Astrocyte of the cerebellum (primary cell): ENCODE data around the gene DUOXA2.
"Not testable (repeated sequence)": the region's sequence is repeated elsewhere in the genome, so short reads cannot be mapped to it uniquely, and the experiment has no call there.

Experiments used
- DNase-seq: peaks from one replicate; pipeline ENCODE4 v3.0.0-alpha.2; 2011; ENCODE audit warnings: low read depth
- H3K4me3 ChIP-seq: 2 replicates; pipeline ENCODE4 v1.5.1; 2011; ENCODE audit warnings: mild to moderate bottlenecking, low read depth, low read length, moderate library complexity
- in situ Hi-C: cut with HindIII; loops from 2 replicates; pipeline ENCODE4 v1.10.0; 2017; ENCODE audit warnings: low sequenced_read_pairs
- TF ChIP-seq, protein P1 (sequence below): IDR thresholded peaks from 2 replicates; pipeline ENCODE4 v1.5.1; 2012; ENCODE audit warnings: low read length, low read depth, moderate library complexity, mild to moderate bottlenecking; ENCODE audit errors: missing control alignments

The DUOXA2 gene

GRCh38 chr15:45131510-45131909 is 17.4 kb downstream of the DUOXA2 start:
- no peak for DNase-seq
- no peak overlapping the region for H3K4me3 ChIP-seq
- in situ Hi-C loops = no loop called here
- TF ChIP-seq, protein P1, sequence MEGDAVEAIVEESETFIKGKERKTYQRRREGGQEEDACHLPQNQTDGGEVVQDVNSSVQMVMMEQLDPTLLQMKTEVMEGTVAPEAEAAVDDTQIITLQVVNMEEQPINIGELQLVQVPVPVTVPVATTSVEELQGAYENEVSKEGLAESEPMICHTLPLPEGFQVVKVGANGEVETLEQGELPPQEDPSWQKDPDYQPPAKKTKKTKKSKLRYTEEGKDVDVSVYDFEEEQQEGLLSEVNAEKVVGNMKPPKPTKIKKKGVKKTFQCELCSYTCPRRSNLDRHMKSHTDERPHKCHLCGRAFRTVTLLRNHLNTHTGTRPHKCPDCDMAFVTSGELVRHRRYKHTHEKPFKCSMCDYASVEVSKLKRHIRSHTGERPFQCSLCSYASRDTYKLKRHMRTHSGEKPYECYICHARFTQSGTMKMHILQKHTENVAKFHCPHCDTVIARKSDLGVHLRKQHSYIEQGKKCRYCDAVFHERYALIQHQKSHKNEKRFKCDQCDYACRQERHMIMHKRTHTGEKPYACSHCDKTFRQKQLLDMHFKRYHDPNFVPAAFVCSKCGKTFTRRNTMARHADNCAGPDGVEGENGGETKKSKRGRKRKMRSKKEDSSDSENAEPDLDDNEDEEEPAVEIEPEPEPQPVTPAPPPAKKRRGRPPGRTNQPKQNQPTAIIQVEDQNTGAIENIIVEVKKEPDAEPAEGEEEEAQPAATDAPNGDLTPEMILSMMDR = no peak

DNA sequence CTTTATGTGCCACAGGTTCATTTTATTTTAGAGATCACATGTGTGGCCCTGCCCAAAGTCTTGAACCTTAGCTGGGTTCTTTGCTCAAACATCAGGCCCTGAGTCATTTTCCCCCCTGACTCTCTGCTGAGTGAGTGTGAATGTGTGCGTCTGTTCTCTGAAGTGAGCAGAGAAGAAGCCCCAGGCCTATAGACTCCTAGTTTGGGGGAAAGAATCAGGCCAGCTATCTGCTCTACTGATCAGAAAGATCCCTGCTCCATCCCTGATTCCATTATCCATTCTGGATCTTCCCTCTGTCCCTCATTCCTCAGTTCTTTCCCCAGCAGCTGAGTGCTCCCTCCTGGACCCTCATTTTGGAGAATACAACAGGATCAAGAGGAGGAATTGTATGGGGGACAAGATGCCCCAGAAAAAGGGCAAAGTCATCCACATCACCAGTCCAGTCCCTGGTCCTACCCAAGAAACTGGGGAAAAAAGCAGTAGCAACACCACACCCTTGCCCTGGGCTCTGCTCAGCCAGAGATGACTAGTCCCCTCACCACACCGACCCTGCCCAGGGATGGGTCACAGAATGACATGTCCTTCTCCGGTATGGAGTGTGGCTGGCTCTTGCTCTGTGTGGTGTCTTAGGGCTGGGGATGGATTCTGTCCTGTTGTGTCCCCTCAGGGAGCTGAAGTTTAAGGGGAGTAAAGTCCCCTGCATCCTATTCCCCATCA is 18.9 kb downstream of the DUOXA2 start:
- TF ChIP-seq, protein P1 = no peak
- no peak overlapping the region for H3K4me3 ChIP-seq
- in situ Hi-C loops = no loop called here
- DNase-seq = no peak

GRCh38 chr15:45133561-45133920 is 19.4 kb downstream of the DUOXA2 start:
- in situ Hi-C loops = no loop called here
- no peak overlapping the region for H3K4me3 ChIP-seq
- TF ChIP-seq, protein P1 = no peak
- no peak for DNase-seq

DNA sequence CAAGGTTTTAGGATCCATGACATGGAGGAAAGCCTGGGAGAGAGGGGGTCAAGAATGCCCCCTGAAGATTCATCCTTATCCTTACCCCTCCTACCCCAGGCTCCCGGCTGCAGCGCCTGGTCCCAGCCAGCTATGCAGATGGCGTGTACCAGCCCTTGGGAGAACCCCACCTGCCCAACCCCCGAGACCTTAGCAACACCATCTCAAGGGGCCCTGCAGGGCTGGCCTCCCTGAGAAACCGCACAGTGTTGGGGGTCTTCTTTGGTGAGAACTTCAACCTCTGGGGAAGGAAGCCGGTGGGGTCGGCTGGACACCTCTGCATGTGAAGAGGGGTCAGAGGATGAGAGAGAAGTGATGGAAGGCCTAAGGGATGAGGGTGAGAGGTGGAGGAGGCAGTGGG is 19.9 kb downstream of the DUOXA2 start:
- TF ChIP-seq, protein P1 = no peak
- no peak for DNase-seq
- in situ Hi-C loops = no loop called here
- H3K4me3 ChIP-seq = no peak overlapping the region

DNA sequence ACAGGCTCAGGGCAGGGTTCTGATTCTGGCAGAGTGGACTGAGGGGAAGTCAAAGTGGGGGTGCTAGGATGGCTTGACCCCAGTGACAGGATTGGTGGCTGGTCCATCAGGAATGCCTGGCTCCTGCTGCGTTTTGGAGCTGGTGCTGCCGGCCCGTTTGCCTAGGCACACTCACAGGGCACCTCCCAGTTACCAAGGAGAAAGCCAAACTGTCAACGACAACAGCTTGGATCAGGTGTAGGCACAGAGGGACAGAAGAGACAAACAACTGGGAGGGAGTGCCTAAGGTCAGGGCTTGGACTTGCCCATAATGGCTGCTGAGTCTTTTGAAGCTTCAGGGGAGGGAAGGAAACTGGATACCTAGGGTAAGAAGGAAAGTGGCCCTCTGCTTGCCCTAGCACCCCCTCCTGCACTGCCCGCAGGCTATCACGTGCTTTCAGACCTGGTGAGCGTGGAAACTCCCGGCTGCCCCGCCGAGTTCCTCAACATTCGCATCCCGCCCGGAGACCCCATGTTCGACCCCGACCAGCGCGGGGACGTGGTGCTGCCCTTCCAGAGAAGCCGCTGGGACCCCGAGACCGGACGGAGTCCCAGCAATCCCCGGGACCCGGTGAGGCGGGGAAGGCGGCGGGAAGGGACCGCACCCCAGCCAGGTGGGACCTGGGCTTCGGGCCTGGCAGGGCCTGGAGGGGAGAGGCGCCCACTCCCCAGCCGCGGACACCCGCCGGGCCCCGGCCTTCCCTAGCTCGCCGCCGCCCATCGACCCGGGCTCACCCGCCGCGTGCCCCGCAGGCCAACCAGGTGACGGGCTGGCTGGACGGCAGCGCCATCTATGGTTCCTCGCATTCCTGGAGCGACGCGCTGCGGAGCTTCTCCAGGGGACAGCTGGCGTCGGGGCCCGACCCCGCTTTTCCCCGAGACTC is 20.8 kb downstream of the DUOXA2 start:
- TF ChIP-seq, protein P1 = no peak
- in situ Hi-C loops = no loop called here
- no peak for DNase-seq
- no peak overlapping the region for H3K4me3 ChIP-seq

GRCh38 chr15:45135705-45136377 is 21.7 kb downstream of the DUOXA2 start:
- in situ Hi-C loops, DNase-seq, H3K4me3 ChIP-seq: not testable (repeated sequence)
